Left colon (tissue), 2 donors: Measurements from ENCODE around the gene ETNK2. TPM values are rescaled to one million over a fixed set of nuclear protein-coding genes. Genes with fewer than 3 reads are reported as not detected.

ENCODE experiments used
- ATAC-seq: fragments of 200-7000 bp; cut with Tn5 transposase; one replicate; pipeline ENCODE4 v1.9.1; 2020; ENCODE audit warnings: mild to moderate bottlenecking, moderate library complexity
- DNase-seq, 2 donors: peaks; one replicate each; pipeline ENCODE4 v3.0.0-alpha.2; 2020
- intact Hi-C, 2 donors: fragments of 100-400 bp; cut with DNase I in 1 of 2; cut with micrococcal nuclease in 1 of 2; formaldehyde crosslinking; loops; one replicate each; pipeline versions ENCODE4 v1.11.2 to v1.14.0; 2022; cut with DNase I, micrococcal nuclease
- long read RNA-seq: library from polyadenylated mRNA; unstranded; transcript quantifications from one replicate; pipeline ENCODE4 v2.0.0, GENCODE V29; 2021
- total RNA-seq, 2 donors: library from RNA; stranded (reverse); fragmentation: NEBNext Ultra II Directional; extraction: Animal tissue kit (Norgen Biotek cat#: 25700); gene quantifications; one replicate each; pipeline ENCODE4 v1.2.1, GENCODE V29; 2021
- donor health status: DM: no; HTN: no; CAD: no.
- donor health status: DM: yes; HTN: yes; CAD: no.

The ETNK2 gene, protein sequence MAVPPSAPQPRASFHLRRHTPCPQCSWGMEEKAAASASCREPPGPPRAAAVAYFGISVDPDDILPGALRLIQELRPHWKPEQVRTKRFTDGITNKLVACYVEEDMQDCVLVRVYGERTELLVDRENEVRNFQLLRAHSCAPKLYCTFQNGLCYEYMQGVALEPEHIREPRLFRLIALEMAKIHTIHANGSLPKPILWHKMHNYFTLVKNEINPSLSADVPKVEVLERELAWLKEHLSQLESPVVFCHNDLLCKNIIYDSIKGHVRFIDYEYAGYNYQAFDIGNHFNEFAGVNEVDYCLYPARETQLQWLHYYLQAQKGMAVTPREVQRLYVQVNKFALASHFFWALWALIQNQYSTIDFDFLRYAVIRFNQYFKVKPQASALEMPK
- total RNA-seq: 1 to 10 TPM; 1.6 to 1.7 TPM
- long read RNA-seq, partial matches to known transcripts: 0 of 4 reads
- long read RNA-seq, other reads (novel, unspliced or antisense): 1 of 4 reads

DNA sequence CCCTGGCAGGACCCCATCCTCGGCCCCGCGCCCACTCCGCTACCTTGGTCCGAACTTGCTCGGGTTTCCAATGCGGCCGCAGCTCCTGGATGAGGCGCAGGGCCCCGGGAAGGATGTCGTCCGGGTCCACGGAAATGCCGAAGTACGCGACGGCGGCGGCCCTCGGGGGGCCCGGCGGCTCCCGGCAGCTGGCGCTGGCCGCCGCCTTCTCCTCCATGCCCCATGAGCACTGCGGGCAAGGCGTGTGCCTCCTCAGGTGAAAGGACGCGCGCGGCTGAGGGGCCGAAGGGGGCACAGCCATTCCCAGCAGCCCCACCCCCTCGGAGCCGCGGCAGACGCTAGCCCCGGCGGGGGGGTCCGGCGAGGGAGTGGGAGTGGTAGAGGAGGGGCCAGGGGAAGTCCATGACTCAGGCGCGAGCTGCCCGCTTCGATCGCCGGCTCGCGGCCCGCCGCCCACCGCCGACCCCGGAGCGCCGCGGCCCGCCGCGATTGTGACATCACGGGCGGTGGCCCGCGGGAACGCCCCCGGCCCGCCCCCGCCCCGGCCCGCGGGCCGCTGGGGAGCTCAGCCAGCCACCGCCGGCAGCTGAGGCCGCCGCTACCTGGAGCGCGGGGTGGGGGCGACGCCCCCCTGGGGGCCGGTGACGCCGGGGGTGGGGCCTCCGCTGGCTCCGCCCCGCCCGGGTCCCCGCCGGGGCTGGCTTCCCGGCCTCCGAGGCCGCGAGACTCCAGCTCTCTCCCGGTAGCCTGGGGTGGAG is at the start of gene ETNK2:
Gene ETNK2 (minus strand): TSS at position 493 of the 758 bp plus-strand sequence. CDS start 192 bp downstream, at position 301.
- intact Hi-C loops: no loop called here
- DNase-seq (peak; percentile 42), ATAC-seq (peak; percentile 62)

DNA sequence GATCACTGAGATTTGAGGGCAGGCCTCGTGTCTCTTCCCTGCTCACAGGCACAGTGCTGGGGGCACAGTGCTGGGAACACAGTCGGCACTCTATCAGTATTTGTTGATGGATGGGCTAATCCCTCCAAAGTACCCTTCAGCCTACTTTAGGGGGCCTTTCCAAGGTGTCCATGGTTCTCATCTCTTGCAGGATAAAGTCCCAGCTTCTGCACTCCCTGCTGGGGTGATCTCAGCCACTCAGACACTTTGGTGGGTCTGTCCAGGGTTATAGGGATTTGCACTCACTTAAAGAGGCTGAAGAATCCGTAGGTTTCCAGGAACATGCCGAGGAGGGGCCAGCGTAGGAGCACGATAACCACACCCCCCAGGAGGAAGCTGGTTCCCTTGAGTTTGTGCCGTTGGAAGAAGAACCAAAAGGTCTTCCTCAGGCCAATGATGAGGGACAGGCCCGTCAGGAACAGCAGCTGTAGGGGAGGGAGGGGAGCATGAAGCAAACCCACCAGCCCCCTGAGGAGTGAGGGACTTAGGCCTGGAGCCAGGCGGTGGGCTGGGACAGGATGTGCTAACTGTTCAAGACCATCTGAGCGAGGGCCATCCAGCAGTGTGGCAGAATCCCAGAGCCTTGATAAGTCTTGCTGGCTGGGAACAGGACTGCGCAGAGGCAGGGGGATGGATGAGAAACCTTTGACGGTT is 49.6 kb upstream of the ETNK2 start:
- DNase-seq: peak in 1 of 2 donors; percentile 17
- no peak for ATAC-seq
- intact Hi-C loops: no loop called here

DNA sequence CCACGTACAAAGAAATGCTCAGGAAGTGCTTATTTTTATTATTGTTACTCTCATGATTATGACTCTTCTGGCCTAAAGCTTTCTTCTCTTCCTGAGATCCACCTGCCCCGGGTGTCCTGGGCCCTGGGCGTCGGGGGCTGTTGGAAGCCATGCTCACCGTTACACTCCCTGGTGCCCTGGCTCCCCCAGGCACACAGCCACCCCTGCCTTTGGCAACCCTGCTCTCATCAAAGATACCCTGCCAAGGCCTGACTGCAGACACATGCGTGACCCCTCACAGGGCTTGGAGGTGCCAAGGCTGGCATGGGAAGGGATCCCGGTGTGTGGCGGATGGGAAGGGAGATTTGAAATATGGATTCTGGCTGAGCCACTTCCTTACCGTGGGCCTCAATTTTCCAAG is 47.7 kb upstream of the ETNK2 start:
- ATAC-seq: no peak
- peak in 1 of 2 donors; percentile 8 for DNase-seq
- intact Hi-C loops: no loop called here

DNA sequence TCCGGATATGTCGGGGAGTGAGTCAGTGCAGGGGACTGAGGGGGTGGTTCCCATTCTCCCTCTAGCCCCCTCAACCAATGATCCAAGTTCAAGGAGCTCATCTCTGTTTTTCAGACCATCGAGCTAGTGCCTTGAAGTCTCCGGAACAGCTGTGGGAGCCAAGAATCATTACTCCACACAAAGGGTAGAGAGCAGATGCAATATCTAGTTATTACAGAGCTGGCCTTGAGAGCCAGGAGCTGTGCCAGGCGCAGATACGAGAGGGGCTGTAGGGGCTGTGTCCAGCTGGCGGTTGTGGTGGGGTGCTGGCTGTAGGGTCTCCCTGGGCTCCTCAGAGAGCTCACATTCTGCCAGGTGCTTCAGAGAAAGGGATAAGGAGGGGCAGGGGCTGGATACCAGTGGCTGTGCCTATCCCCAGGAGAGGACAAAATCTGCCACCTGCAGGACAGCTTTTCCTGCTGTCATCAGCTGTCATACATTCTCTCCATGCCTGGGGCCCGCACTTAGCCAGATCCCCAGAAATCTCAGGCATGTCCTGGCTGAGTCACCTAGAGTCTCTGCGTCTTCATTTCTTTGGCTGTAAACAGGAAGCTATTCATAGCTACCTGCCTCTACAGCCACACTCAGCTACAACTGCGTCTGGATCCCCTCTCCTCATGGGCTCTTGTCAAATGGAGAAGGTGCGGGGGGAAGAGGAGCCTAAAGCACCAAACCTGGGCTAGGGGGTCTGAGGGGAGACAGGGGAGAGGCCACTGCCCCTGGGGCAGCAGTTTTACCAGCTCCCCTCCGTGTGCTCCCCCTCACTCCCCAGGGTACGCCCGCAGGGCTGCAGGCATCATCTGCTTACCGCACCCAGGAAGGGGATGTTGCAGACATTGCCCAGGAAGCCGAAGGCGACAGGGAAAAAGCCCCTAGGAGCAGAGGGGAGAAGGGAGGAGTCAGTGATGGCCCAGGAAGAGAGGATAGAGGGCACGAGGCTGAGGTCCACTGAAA is 46.8 kb upstream of the ETNK2 start:
- DNase-seq (no peak), ATAC-seq (peak; percentile 49)
- intact Hi-C loops: no loop called here

DNA sequence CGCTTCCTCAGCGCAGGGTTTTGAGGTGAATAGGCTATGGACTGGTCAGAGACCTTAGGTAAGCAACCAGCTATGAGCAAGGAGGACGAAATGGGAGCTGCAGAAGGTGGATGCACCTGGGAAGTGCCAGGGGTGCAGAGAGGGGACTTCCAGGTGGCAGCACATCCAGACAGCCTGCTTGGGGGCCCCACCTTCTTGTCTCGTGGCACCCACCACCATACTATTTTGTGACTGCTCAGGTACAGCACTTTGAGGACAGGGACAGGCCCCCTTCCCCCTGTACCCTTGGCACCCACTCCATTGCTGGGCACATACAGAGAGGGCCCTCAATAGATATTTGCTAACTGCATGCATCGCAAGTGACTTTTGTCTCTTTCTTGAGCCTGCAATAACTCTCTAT is 45.2 kb upstream of the ETNK2 start:
- ATAC-seq (no peak), DNase-seq (no peak)
- intact Hi-C loops: no loop called here

DNA sequence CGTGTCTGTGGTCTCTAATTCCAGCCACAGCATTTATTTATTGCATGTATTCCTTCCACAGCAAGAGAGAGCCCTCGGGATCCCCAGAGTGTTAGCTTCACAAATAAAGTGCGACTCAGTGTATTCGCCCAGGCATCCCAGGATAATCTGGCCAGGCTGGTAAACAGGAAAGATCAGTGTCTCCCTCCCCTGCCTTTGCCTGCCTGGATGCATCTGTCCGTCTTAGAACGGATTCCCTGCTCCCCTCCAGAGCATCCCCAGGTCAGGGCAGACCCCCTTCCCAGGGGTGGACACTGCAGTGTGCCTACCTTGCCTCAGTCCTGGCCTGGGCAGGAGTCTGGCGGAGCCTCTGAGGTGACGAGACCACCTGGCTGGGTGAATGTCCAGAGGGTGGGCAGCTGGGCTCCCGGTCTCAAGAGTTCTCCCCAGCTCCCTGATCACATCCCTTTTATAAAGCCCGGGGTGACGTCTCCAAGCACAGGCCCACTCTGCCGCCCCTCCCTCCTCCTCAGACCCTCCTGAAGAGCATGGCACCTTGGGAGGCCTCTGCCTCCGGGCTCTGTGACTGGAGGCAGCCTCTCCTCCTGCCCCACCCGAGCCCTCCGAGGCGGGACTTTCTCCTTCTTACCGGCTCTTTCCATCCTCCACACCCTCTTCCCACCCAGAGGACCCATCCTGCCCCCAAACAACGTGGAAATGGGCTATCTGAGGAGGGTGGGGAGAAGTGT is 44.4 kb upstream of the ETNK2 start, which contains the start of gene KISS1:
Gene KISS1 (minus strand): TSS at position 424 of the 728 bp plus-strand sequence. CDS start 3,615 bp downstream, outside the sequence.
- intact Hi-C loops: no loop called here
- no peak for DNase-seq
- no peak for ATAC-seq

DNA sequence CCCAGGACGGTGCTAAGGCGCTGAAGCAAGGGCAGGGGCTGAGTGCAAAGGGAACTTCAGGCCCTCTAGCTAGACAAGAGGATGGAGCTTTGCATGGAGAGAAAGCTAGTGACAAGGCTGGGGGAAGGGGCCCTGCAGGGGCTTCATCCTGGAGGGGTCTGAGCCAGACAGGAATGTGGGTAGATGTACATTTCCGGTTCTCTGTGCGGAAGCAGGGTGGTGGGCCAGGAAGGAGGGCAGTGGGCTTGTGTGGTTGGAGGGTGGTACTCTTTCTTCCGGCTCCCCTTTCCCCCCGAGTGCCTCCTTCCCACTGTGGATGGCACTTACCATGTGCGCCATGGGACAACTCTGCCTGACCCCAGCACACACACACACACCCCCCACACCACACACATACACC is 42.9 kb upstream of the ETNK2 start:
- no peak for ATAC-seq
- intact Hi-C loops: no loop called here
- DNase-seq: no peak

DNA sequence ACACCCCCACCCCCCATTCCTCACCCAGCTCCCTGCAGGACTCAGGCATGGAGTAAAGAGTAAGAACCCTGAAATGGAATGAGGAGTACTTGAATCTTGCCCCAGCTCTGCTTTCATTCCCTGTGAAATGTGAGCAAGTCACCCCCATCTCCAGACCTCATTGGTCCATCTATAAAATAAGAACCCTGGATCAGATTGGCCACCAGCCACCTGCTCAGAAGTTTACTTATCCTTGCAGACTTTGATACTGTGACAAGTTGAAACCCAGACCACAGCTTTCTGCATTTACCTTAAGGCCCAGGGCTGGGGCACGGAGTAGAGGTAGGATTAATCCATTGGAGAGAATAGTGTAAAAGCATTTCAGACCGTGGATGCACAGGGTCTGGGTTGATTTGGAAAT is 42.2 kb upstream of the ETNK2 start:
- ATAC-seq (peak; percentile 26), DNase-seq (peak in 1 of 2 donors; percentile 26)
- intact Hi-C loops: no loop called here

DNA sequence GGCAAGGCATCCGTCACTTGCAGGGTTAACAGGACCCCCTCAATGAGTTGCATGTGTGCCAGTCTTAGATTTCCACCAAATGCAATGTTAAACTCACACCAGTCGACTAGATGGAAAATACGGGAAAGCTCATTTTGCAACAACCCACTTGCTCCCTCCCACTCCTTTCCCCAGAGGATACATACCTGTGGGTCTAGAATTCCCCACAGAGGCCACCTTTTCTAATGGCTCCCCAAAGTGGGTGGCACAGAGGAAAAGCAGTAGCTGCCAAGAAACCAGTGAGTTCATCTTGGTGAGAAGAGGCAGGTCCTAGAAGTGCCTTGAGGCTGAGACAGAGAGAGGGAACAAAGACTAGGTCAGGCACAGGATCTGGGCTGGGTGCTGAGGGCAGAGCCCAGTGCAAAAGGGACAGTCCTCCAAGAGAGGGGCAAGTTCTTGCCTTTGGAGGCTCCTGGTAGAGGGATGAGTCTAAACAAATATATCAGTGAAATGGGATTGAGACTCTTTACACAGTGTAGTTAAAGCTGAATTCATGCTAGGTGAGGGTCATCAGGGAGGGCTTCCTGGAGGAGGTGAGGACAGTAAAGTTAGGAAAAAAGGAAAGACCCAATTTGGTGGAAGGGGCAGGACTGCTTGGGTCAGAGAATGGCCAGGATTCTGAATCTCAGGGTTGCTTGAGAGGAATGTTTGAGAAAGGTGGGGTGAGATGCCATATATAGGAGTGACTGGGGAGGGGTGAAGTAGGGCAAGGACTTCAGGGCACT is 40.9 kb upstream of the ETNK2 start:
- ATAC-seq: peak; percentile 15
- DNase-seq: no peak
- intact Hi-C loops: no loop called here

DNA sequence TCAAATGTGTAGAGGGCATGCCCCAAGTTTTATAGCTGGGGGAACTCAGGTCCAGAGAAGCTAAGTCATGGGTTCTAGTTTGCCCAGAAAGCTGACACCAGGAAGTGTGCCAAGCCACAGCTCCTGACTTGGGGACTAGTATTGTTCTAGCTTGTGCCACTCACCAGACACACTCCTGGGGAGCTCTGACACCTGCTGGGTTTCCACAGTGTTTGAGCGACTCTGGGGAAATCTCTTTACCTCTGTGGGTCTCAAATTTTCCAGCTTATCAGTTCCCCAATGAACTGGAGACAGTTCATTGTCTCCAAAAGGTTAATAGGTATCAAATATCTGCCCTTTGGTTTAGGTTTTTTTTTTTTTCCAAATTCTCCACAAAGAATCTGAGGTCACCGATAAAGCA is 40.2 kb upstream of the ETNK2 start:
- DNase-seq (no peak), ATAC-seq (no peak)
- intact Hi-C loops: no loop called here

DNA sequence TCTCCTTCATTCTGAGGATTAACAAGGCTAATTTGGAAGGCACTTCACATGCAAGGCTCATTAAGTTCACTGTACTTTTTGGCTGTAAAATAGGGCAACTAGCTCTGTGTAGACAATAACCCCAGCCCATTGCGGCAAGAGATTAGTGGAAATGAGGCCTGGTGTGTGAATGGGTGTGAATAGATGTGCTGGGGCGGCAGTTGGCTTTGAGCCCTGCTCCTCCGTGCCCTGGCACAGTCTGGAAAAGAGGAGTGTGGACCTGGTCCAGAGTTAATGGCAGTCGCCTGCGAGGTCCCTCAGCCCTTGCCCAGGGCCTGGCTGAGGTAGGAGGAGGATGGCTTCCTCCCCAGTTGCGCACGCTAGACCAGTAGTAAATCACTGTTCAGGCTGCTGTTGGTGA is 39.6 kb upstream of the ETNK2 start:
- intact Hi-C loops: no loop called here
- peak; percentile 23 for ATAC-seq
- peak in 1 of 2 donors; percentile 11 for DNase-seq

DNA sequence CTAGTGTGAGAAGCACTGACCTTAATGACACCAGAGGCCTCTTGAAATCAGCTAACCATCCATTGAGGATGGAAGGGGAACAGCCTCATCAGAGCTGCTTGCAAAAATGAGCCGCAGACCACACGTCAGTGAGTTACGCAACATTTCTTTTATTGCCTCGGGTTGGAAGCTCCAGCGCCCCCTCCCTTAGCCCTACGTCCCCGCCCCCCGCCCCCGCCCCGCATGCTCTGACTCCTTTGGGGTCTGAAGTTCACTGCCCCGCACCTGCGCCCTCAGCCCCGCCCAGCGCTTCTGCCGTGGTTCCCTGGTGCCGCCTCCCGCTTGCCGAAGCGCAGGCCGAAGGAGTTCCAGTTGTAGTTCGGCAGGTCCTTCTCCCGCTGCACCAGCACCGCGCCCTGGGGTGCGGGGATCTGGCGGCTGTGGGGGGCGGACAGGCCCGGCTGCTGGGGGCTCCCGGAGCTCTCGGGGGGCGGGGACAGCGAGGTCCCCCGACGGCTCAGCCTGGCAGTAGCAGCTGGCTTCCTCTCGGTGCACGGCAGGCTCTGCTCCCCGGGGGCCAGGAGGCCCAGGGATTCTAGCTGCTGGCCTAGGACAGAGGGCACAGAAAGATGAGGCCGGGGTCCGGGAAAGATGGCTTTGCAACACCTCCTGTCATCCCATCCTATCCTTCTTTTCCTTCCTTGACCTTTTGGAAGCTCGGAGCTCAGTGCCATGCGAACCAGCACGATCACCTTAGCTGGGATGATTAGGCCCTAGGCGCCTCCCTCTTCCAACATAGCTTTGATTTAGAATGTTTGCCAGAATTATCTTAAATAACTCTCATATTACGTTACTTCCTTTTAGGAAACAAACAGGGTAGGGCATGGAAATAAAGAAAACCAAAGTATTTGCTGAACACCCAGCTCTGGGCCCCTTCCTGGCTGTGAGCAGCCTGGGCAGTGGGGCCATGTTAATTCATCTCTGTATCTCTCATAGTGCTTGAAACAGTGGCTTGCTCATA is 38.7 kb upstream of the ETNK2 start:
- ATAC-seq: peak; percentile 86
- DNase-seq: peak; percentile 71 to 73
- intact Hi-C loops: no loop called here

DNA sequence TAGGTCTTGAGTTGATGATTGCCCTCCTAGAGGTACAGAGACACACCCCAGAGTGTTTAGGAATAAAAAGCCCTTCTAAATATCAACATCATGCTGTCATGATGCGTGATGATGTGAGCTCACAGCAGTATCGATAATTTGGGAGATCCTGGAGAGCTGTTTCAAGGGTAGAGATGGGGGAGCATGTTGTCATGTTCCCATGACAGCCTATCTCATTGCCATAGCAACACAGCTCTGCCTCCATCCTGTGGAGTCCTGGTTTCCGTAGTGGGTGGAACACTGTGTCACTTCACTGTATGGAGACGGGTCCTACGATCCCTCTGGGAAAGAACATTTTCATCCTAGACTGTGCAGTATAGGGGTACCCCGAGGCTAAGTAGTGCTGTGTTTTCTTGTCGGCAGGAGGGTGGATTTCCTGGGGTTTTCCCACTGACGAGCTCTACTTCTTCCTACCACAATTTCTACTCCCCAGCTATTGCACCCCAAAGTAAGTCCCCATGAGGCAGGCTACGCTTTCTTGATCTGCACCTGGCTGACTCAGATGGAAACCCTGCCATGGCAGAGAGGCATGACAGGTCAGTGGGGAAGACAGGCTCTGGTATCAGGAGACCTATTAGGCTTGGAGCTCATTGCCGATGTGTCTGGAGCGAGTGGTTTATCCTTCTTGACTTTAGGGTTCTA is 37.3 kb upstream of the ETNK2 start:
- no peak for DNase-seq
- intact Hi-C loops: no loop called here
- ATAC-seq: no peak

DNA sequence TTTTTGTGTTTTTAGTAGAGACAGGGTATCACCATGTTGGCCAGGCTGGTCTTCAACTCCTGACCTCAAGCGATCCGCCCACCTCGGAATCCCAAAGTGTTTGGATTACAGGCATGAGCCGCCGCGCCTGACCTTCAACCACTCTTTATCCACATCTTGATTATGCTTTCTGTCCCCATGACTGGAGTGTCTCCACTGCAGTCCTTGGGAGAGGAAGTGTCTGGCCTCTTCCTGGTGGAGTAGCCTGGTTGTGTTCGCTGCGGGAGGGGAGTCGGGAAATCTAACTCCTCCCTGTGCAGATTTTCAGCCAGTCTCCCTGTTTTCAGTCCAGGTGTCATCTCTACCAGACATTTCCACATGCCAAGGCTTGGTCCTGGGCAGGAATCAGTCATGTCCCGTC is 34.8 kb upstream of the ETNK2 start:
- no peak for DNase-seq
- no peak for ATAC-seq
- intact Hi-C loops: no loop called here

DNA sequence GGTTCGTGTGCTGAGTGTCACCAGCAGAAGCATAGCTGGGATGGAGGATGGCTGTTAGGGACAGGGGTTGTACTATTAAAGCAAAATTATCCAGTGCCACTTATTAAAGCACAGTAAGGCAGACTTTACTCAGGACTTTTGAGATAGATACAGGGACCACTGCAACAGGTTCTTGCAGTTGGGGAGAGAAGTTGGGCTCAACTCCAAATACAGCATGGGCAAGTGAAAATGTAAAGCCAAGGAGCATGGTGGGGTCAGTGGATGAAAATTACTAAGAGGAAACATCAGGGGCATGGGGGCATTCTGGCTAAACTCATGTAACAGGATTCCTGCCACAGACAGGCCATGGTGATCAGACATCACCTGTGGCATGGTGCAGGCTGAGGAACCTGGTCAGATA is 29.3 kb upstream of the ETNK2 start:
- no peak for ATAC-seq
- no peak for DNase-seq
- intact Hi-C loops: no loop called here
